Neuronal stem cell (in vitro differentiated cells): ENCODE measurements around the gene OSBP.
A peak's percentile ranks its signal among the peaks of the same experiment; 100 is the strongest.

Source experiments
- DNase-seq: peaks from one replicate; pipeline ENCODE4 v3.0.0-alpha.2; 2013; ENCODE audit warnings: low spot score
- H2AFZ ChIP-seq: one replicate; pipeline ENCODE4 v1.6.1; 2013; ENCODE audit warnings: mild to moderate bottlenecking, low read length, inconsistent platforms
- H2AK5ac ChIP-seq: 2 replicates; pipeline ENCODE4 v1.6.1; 2013; ENCODE audit warnings: low read depth, mild to moderate bottlenecking, inconsistent platforms, low read length, moderate library complexity, mixed read lengths
- H2BK120ac ChIP-seq: 2 replicates; pipeline ENCODE4 v1.6.1; 2013; ENCODE audit warnings: low read depth, mild to moderate bottlenecking, inconsistent platforms, low read length, moderate library complexity, mixed read lengths
- H2BK12ac ChIP-seq: one replicate; pipeline ENCODE4 v1.6.1; 2013; ENCODE audit warnings: low read length, inconsistent platforms
- H2BK15ac ChIP-seq: 2 replicates; pipeline ENCODE4 v1.6.1; 2013; ENCODE audit warnings: mild to moderate bottlenecking, low read length, inconsistent platforms, mixed read lengths
- H2BK5ac ChIP-seq: one replicate; pipeline ENCODE4 v1.6.1; 2013; ENCODE audit warnings: inconsistent platforms, mild to moderate bottlenecking, low read length, moderate library complexity
- H3K14ac ChIP-seq: one replicate; pipeline ENCODE4 v1.6.1; 2013; ENCODE audit warnings: low read length, inconsistent platforms
- H3K18ac ChIP-seq: 2 replicates; pipeline ENCODE4 v1.6.1; 2013; ENCODE audit warnings: low read length, inconsistent platforms
- H3K23ac ChIP-seq: 2 replicates; pipeline ENCODE4 v1.6.1; 2013; ENCODE audit warnings: low read depth, mild to moderate bottlenecking, mixed read lengths, low read length, inconsistent platforms; ENCODE audit not compliant: poor library complexity
- H3K27ac ChIP-seq: replicated peaks from 3 replicates; pipeline ENCODE4 v1.5.1; 2013; ENCODE audit warnings: low read length, inconsistent platforms
- H3K27me3 ChIP-seq, 3 experiments: 2 replicates each; pipeline ENCODE4 v1.6.1; 2013; ENCODE audit warnings: low read length in 3 of 3, mild to moderate bottlenecking in 2 of 3, inconsistent platforms in 1 of 3, low read depth in 1 of 3, mixed read lengths in 1 of 3, moderate library complexity in 1 of 3; ENCODE audit not compliant: control insufficient read depth in 3 of 3, insufficient read depth in 3 of 3
- H3K36me3 ChIP-seq, 2 donors: replicated peaks in 1 of 2; 2 replicates each; pipeline ENCODE4 v1.6.1; 2013; ENCODE audit warnings: low read length in 2 of 2; ENCODE audit not compliant: control insufficient read depth in 2 of 2, insufficient read depth in 2 of 2
- H3K4ac ChIP-seq: 2 replicates; pipeline ENCODE4 v1.6.1; 2013; ENCODE audit warnings: inconsistent platforms, mild to moderate bottlenecking, low read length, moderate library complexity
- H3K4me1 ChIP-seq, 2 donors: 1 replicate in 1 of 2; 2 replicates in 1 of 2; pipeline ENCODE4 v1.6.1; 2013; ENCODE audit warnings: low read length in 2 of 2, low read depth in 1 of 2; ENCODE audit not compliant: control insufficient read depth in 2 of 2, insufficient read depth in 1 of 2
- H3K4me2 ChIP-seq: one replicate; pipeline ENCODE4 v1.6.1; 2013; ENCODE audit warnings: mild to moderate bottlenecking, low read length, inconsistent platforms; ENCODE audit not compliant: insufficient read depth, poor library complexity, severe bottlenecking
- H3K4me3 ChIP-seq, 2 donors: 2 replicates each; pipeline ENCODE4 v1.5.1; 2013; ENCODE audit warnings: low read length in 2 of 2, mild to moderate bottlenecking in 2 of 2, inconsistent platforms in 1 of 2, moderate library complexity in 1 of 2
- H3K79me1 ChIP-seq: one replicate; pipeline ENCODE4 v1.6.1; 2013; ENCODE audit warnings: low read depth, mild to moderate bottlenecking, inconsistent platforms, low read length, moderate library complexity
- H3K9ac ChIP-seq: one replicate; pipeline ENCODE4 v1.6.1; 2013; ENCODE audit warnings: mild to moderate bottlenecking, low read depth, low read length, inconsistent platforms; ENCODE audit not compliant: poor library complexity
- H3K9me3 ChIP-seq, 2 donors: replicated peaks in 1 of 2; 2 replicates each; pipeline versions ENCODE3 to v1.6.1; 2013; ENCODE audit warnings: low read length in 2 of 2, mild to moderate bottlenecking in 2 of 2, inconsistent platforms in 1 of 2, low read depth in 1 of 2, mixed read lengths in 1 of 2, moderate library complexity in 1 of 2; ENCODE audit not compliant: control insufficient read depth in 2 of 2, insufficient read depth in 1 of 2
- H4K8ac ChIP-seq: one replicate; pipeline ENCODE4 v1.6.1; 2013; ENCODE audit warnings: low read depth, mild to moderate bottlenecking, inconsistent platforms, low read length, moderate library complexity
- H4K91ac ChIP-seq: one replicate; pipeline ENCODE4 v1.6.1; 2013; ENCODE audit warnings: low read length, low read depth, mild to moderate bottlenecking, inconsistent platforms; ENCODE audit not compliant: poor library complexity
- WGBS, 2 donors: extraction: QIAGEN DNeasy Blood & Tissue Kit; methylation state at CpG; one replicate each; pipeline ENCODE4 v1.1.7; 2013; ENCODE audit warnings: missing lambda C conversion rate in 2 of 2, mixed read lengths in 1 of 2; ENCODE audit not compliant: insufficient read length in 2 of 2, insufficient replicate concordance in 1 of 2; ENCODE audit errors: extremely low coverage in 2 of 2; 5-methylcytosine and 5-hydroxymethylcytosine counted together

The OSBP gene

GRCh38 chr11:59542142-59542810 lies 73.3 kb downstream of the OSBP start:
- H3K18ac ChIP-seq, result no peak overlapping the region
- no peak overlapping the region for H2AK5ac ChIP-seq
- H2AFZ ChIP-seq, result no peak overlapping the region
- H3K4me1 ChIP-seq, result peaks cover 0 to 2% of the 10 kb centered on the region in 2 donors
- H4K91ac ChIP-seq, result no peak overlapping the region
- H4K8ac ChIP-seq, result no peak overlapping the region
- H3K9ac ChIP-seq, result no peak overlapping the region
- H3K4me2 ChIP-seq, result no peak overlapping the region
- no peak overlapping the region for H3K4me3 ChIP-seq
- WGBS, 2 donors, result no CpG with 5 or more reads among the region's 3 CpGs
- H2BK12ac ChIP-seq, result no peak overlapping the region
- H3K9me3 ChIP-seq, result no peaks in the 10 kb centered on the region
- H3K14ac ChIP-seq, result no peak overlapping the region
- no peak overlapping the region for H2BK5ac ChIP-seq
- no peak overlapping the region for H2BK120ac ChIP-seq
- no peak overlapping the region for H2BK15ac ChIP-seq
- no peak overlapping the region for H3K4ac ChIP-seq
- H3K79me1 ChIP-seq, result no peaks in the 10 kb centered on the region
- no peak for DNase-seq
- H3K36me3 ChIP-seq, result peaks cover 0 to 2% of the 10 kb centered on the region in 2 donors
- no peak overlapping the region for H3K27ac ChIP-seq
- no peak overlapping the region for H3K23ac ChIP-seq
- H3K27me3 ChIP-seq, result no peaks in the 10 kb centered on the region

DNA sequence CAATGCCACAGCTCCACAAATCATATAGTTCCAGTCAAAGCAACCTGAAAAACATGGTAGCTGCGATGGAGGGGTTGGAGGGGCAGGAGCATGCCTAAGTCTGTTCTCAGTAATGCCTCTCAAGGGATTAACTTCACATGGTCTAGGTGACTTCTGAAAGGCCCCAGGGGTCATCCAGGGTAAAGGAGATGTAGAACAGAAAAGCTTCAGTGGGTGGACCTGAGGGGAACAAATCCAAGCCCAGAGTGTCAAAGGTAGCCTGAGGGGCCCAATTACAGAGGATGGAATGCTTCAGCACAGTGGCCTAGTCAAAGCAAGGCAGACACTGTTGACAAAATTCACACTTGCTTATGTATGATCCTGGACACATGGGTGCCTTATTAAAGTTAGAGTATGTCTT lies 80.9 kb downstream of the OSBP start:
- no peak overlapping the region for H3K4me3 ChIP-seq
- H3K18ac ChIP-seq, result no peak overlapping the region
- no peaks in the 10 kb centered on the region for H3K79me1 ChIP-seq
- WGBS, 2 donors, result no CpG with 5 or more reads among the region's 1 CpG
- peaks cover 0 to 7% of the 10 kb centered on the region in 2 donors for H3K4me1 ChIP-seq
- DNase-seq, result no peak
- no peak overlapping the region for H2BK15ac ChIP-seq
- H2BK120ac ChIP-seq, result no peak overlapping the region
- H3K14ac ChIP-seq, result no peak overlapping the region
- H3K36me3 ChIP-seq, result no peaks in the 10 kb centered on the region
- H3K9me3 ChIP-seq, result no peaks in the 10 kb centered on the region
- no peak overlapping the region for H2BK5ac ChIP-seq
- H2AFZ ChIP-seq, result no peak overlapping the region
- no peak overlapping the region for H4K91ac ChIP-seq
- H2BK12ac ChIP-seq, result no peak overlapping the region
- no peak overlapping the region for H4K8ac ChIP-seq
- H3K27ac ChIP-seq, result no peak overlapping the region
- no peak overlapping the region for H3K9ac ChIP-seq
- no peak overlapping the region for H3K4me2 ChIP-seq
- no peak overlapping the region for H3K4ac ChIP-seq
- H3K27me3 ChIP-seq, result no peaks in the 10 kb centered on the region
- no peak overlapping the region for H3K23ac ChIP-seq
- no peak overlapping the region for H2AK5ac ChIP-seq

- no peak overlapping the region for H2BK5ac ChIP-seq
- no peak overlapping the region for H2AFZ ChIP-seq
- H3K36me3 ChIP-seq, result no peaks in the 10 kb centered on the region
- no peak overlapping the region for H2AK5ac ChIP-seq
- H4K91ac ChIP-seq, result no peak overlapping the region
- DNase-seq, result no peak
- no peak overlapping the region for H3K4me2 ChIP-seq
- no peak overlapping the region for H2BK120ac ChIP-seq
- H3K4ac ChIP-seq, result no peak overlapping the region
- H3K9me3 ChIP-seq, result no peaks in the 10 kb centered on the region
- peaks cover 4 to 13% of the 10 kb centered on the region in 2 donors for H3K4me1 ChIP-seq
- peaks cover 0 to 10% (median 0%) of the 10 kb centered on the region in 3 experiments for H3K27me3 ChIP-seq
- H4K8ac ChIP-seq, result no peak overlapping the region
- H2BK12ac ChIP-seq, result no peak overlapping the region
- H3K4me3 ChIP-seq, result no peak overlapping the region
- no CpG with 5 or more reads among the region's 2 CpGs for WGBS, 2 donors
- no peak overlapping the region for H3K27ac ChIP-seq
- no peak overlapping the region for H3K23ac ChIP-seq
- H3K9ac ChIP-seq, result no peak overlapping the region
- no peak overlapping the region for H3K14ac ChIP-seq
- H3K79me1 ChIP-seq, result no peaks in the 10 kb centered on the region
- H3K18ac ChIP-seq, result no peak overlapping the region
- H2BK15ac ChIP-seq, result no peak overlapping the region
Observed at GRCh38 chr11:59532620-59533019, 83.0 kb downstream of the OSBP start.

- Histone ChIP-seq H3K27me3 (peaks cover 0 to 25% (median 0%) of the 10 kb centered on the region in 3 experiments), H2BK12ac (no peak overlapping the region), H3K9me3 (no peaks in the 10 kb centered on the region), H3K27ac (no peak overlapping the region), H4K8ac (no peak overlapping the region), H3K14ac (no peak overlapping the region), H3K23ac (no peak overlapping the region), H3K4me2 (no peak overlapping the region), H3K9ac (no peak overlapping the region), H3K4ac (no peak overlapping the region), H2AFZ (peak overlapping the region; percentile 79), H2BK5ac (no peak overlapping the region), H2AK5ac (no peak overlapping the region), H3K79me1 (no peaks in the 10 kb centered on the region), H3K36me3 (no peaks in the 10 kb centered on the region), H3K18ac (no peak overlapping the region), H4K91ac (no peak overlapping the region), H2BK120ac (no peak overlapping the region), H3K4me3 (peak overlapping the region in 1 of 2 donors; percentile 16), H2BK15ac (no peak overlapping the region), H3K4me1 (peaks cover 4 to 9% of the 10 kb centered on the region in 2 donors)
- DNase-seq, result no peak
- no CpG with 5 or more reads among the region's 7 CpGs for WGBS, 2 donors
Observed at GRCh38 chr11:59528711-59529110, 86.9 kb downstream of the OSBP start.
